Stimulated activated CD4-positive, alpha-beta T cell treated with anti-CD3 and anti-CD28 coated beads, Interleukin-4, amount 100 ng/mL, for 48 hours (primary cell): ENCODE results near the gene TBC1D23.
A peak's percentile ranks its signal among the peaks of the same experiment; 100 is the strongest.
"Not testable (repeated sequence)": the region's sequence is repeated elsewhere in the genome, so short reads cannot be mapped to it uniquely, and the experiment has no call there.

ENCODE experiments used
- DNase-seq, 2 donors: peaks; one replicate each; pipeline ENCODE4 v3.0.0-alpha.2; 2020; ENCODE audit warnings: low read depth in 2 of 2

TBC1D23 gene

DNA sequence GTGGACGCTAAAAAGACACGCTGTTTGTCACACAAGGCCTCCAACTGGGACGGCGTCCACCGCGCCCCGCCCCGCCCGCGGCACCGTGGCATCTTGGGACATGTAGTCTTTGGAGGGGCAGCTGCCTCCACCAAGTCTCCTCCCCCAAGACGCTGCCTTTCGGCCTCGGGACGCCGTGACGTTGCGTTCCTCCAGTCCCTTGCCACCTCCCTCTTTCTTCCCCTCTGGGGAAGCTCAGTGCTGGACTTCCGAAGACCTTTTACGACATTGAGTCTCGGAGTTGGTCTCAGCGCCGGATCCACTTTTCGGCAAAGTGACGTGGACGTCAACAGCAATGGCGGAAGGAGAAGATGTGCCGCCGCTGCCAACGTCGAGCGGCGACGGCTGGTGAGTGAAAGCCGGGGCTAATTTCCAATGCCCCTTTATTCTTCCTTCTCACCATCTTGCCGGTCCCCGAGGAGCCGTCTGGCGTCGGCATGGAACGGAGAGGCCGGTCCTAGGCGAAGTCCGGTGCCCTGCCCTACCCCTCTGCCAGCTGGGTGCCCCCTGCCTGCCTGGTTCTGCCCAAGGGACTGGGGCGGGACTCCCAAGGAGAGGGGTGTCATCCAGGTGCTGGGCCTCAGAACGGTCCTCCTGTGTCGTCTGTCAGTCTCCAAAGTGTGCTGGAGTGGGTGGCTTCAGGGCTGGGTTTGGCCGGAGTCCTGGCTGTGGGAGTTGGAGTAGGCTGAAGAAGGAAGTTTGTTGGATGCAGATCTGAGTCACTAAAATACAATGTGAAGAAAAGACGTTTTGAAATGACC is at the start of gene TBC1D23:
Gene TBC1D23 (plus strand): TSS at position 308 of the 800 bp plus-strand sequence. CDS start 27 bp downstream, at position 335.
- DNase-seq, result peak; percentile 90 to 97

DNA sequence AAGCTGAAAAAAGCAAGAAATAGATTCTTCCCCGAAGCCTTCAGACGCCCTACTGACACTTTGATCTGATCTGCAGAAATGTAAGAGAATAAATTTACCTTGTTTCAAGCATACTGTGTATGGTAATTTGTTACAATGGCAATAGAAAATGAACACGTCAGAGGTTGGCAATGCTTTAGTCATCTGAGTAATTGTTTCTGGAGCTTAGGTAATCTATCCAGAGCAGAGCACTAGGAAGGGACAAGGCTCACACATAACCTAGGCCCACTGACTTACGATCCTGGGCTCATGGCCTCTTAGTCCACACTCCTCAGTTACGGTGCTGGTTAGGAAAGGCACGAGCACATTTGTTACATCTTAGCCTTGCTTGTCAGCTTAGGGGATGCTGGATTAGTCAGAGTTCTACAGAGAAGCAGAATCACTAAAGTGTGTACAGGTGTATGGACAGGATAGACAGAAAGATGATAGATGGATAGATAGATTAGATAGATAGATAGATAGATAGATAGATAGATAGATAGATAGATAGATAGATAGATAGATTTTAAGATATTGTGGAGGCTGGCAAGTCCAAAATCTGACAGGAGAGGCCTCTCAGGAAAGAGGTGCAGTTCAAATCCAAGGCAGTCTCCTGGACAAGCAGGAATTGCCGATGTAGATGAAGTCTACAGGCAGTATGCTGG is 46.8 kb upstream of the TBC1D23 start:
- DNase-seq, result no peak

DNA sequence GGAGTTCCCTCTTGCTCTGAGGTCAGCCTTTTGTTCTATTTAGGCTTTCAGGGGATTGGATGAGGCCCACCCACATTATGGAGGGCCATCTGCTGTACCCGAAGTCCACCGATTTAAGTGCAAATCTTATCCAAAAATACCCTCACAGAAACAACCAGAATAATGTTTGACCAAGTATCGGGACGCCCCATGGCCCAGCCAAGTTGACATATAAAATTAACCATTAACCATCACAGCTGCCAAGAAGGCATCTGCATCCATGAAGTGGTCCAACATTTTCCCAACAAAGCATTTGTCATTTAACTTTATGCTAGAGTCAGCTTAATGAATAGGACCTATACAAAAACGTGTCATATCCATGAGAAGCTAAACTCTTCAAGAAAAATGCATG is 46.2 kb upstream of the TBC1D23 start:
- no peak for DNase-seq

DNA sequence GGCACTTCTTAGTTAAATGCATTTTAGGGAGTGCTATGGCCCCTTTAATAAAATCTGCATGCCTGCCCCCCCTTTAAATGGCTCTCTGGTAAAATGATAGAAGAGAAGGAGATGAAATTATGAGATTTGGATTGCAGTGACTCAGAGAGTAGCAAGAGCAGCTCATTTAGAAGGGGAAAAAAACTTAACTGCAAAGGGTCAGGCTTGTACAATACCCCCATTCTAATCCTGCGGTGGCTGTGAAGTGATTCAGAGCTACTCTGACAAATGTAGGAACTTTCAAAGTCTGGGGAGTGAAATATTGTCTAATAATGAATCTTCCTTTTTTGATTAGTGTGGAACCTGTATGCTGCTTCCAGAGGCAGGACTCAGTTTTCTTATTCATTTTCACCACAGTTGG is 44.1 kb upstream of the TBC1D23 start:
- no peak for DNase-seq

DNA sequence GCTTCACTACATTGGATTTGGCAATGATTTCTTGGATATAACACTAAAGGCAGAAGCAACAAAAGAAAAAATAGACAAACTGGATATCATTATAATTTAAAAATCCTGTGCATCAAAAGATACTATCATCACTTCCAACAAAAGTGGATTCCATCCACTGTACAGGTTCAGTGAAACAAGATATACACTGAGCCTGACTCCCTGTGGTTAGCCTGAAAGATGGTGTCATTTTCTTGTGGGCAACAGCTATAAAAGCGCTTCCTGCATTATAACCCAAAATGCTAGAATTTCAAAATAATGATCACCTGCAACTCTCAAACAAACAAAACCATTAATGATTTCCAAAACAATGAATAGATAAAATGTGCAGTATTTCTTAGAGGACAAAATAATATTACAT is 39.6 kb upstream of the TBC1D23 start:
- DNase-seq, result no peak

DNA sequence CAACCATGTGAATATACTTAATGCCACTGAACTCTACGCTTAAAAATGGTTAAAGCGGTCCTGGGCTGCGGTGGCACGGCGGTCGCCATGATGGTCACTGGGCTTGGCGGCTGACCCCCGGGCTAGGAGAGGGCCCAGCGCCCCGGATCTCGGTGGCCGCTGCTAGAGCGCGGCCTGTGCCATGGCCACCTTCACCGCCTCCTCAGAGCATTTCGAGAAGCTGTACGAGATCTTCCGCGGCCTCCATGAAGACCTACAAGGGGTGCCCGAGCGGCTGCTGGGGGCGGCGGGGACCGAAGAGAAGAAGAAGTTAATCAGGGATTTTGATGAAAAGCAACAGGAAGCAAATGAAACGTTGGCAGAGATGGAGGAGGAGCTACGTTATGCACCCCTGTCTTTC is 35.6 kb upstream of the TBC1D23 start:
- DNase-seq, result no peak

DNA sequence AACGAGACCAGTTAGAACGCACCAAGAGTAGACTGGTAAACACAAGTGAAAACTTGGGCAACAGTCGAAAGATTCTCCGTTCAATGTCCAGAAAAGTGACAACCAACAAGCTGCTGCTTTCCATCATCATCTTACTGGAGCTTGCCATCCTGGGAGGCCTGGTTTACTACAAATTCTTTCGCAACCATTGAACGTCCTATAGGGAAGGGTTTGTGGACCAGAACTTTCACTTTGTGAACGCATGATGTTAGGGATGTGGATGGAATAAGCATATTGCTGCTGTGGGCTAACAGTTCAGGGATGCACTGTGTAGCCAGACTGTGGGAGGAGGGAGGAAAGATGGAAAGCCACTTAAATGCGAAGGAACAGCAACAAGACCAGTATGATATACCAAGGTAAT is 34.9 kb upstream of the TBC1D23 start:
- no peak for DNase-seq

DNA sequence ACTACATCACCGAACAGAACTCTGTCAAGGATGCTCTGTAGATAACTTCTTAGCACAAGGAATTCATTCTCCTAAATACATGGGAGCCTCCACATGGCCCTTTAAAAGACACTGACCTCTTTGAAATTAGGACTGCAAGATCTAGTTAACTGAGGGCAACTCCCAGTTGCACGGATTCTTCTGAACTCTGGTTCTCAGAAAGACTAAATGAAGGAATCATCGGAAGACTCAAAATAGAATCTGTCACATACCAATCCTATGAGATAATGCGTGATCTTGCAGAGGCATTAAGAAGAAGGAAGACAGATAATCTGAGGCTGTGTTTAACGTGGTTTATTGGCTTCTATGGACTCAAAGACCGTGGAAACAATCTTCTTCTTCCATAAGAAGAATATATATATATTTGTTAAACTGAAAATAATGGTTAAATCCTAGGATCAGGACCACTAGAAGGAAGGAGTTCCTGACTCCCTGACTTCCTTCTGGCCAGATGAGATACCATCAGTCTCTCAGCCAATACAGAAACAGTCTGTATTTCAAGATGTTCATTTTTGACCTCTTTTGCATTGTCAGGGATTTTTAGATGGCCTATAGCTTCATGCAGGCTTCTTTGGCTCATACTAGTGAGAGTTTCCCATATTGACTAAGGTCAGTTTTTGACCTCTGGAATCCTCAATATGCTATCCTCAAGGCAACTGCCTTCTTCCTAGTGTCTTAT is 33.9 kb upstream of the TBC1D23 start:
- no peak for DNase-seq

DNA sequence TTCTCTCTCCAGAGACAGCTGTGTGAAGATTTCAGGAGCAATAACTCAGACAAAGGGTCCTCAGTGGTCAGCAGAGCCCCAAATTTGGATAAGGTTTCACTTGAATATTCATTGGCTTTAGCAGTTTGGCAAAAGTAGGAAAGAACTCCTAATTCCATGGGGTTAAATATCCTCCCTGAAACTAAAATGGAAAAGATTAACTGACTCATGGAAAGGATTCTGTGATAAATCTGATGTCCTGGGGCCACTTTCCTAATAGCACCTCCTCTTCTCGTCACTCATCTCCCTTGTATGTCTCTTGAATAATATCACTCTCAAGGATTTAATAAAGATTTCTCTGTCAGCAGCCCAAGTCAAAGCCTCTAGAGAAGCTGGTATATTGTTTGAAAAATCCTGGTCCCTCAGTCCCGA is 33.3 kb upstream of the TBC1D23 start:
- no peak for DNase-seq

DNA sequence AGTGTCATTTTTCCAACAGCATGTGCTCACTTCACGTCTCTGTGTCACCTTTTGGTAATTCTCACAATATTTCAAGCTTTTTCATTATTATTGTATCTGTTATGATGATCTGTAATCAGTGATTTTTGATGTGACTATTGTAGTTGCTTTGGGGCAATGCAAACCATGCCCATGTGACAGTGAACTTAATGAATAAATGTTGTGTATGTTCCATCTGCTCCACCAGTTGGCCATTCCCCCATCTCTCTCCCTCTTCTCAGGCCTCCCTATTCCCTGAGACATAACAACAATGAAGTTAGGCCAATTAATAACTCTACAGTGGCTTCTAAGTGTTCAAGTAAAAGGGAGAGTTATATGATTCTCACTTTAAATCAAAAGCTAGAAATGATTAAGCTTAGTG is 32.5 kb upstream of the TBC1D23 start:
- no peak for DNase-seq

DNA sequence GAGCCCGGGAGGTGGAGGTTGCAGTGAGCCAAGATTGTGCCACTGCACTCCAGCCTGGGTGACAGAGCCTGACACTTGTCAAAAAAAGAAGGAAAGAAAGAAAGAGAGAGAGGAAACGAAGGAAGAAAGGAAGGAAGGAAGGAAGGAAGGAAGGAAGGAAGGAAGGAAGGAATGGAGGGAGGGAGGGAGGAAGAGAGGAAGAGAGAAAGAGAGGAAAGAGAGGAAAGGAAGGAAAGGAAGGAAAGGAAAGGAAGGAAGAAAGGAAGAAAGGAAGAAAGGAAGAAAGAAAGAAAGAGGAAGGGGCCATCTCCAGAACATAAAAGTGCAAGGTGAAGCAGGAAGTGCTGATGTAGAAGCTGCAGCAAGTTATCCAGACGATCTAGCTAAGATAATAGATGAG is 31.6 kb upstream of the TBC1D23 start:
- not testable (repeated sequence) for DNase-seq

DNA sequence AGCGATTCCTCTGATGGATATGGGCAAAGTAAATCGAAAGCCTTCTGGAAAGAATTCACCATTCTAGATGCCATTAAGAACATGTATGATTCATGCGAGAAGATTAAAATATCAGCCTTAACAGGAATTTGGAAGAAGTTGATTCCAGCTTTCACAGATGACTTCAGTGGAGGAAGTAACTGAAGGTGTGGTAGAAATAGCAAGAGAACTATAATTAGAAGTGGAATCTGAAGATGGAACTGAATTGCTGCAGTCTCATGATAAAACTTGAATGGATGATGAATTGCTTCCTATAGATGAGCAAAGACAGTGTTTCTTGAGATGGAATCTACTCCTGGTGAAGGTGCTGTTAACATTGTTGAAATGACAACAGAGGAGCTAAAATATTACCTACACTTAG is 30.1 kb upstream of the TBC1D23 start:
- DNase-seq, result no peak

DNA sequence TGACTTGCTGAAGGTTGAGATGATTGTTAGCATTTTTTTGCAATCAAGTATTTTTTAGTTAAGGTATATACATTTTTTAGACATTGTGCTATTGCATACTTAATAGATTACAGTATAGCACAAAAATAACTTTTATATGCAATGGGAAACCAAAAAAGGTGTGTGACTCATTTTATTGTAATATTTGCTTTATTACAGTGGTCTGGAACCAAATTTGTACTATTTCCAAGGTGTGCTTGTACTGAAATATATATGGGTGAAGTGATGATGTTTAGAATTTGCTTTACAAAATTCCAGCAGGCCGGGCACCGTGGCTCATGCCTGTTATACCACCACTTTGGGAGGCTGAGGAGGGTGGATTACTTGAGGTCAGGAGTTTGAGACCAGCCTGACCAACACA is 29.1 kb upstream of the TBC1D23 start:
- DNase-seq, result no peak

DNA sequence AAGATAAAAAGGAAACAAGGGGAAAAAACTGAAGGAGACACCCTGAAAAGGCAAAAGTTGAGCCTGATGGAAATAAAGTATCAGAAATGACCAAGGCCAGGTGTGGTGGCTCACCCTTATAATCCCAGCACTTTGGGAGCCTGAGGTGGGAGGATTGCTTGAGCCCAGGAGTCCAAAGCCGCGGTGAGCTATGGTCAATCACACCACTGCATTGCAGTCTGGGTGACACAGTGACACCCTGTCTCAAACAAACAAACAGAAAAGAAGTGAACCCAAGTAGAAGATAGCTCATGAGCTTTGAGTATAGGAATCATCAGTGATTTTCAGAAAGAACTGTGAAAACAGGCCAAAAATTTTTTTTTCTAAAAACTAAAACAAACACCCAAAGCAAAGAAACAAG is 26.4 kb upstream of the TBC1D23 start:
- no peak for DNase-seq

DNA sequence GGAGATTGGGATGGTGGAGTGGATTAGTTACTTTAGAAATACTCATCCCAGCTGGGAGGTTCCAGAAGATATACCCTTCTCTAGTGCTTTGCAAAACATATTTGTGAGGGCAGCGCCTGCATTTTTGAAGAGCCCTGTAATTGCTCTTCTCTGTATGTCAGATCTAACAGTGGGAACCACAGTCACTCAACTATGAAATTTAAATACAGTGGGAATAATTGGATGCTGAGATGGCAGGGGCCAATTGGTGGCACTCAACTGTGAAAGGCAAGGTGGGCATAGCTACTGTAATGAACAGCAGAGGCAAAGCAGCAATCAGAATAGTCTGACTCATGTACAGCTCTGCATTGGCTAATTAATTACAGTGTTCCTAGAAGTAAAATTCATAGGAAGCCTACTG is 22.2 kb upstream of the TBC1D23 start:
- no peak for DNase-seq

DNA sequence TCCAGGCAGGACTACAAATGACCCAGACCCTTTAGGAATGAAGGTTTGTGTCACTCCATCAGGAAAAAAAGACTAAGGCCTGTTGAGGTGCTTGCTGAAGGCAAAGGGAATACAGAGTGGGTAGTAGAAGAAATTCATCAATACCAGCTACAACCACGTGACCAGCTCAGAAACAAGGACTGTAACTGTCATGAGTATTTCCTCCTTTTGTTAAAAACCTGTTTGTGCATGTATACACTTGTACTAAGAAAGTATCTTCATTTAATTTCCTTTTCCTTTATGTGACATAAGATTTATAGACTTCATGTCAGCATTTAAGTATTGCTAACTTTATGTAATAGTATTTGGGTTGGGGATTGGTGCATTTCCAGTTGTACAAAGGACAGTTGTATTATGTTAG is 18.3 kb upstream of the TBC1D23 start:
- not testable (repeated sequence) for DNase-seq

DNA sequence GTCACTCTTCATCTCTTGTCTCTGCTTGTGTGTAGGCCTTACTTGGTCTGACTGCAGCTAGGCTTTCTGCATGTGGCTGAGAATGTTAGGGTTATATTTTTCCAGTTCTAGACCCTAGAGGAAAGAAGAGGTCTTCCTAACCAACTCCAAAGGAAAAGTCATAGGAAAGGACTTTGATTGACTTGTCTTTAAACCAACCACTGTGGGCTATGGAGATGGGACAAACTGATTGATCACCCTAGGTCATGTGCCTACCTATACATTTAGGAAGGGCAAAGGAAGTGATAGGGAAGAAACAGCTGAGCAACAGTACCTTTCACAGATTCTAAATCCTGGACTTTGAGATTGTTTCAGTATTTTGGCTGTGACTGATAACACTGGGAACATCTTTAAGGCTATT is 16.5 kb upstream of the TBC1D23 start:
- no peak for DNase-seq

DNA sequence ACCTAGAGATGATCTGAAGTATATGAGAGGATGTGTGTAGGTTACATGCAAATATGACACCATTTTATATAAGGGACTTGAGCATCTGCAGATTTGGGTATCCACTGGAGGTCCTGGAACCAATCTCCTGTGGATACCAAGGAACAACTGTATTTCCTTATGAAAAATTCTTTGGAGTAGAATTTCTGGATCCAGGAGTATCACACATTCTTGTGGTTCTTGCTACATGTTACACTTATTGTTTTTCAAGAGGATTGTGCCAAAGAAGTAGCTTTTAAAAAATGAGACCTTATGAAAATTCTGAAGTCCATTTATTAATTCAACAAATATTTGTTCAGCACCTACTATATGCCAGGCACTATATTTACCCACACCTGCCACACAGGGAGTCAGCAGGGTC is 15.7 kb upstream of the TBC1D23 start:
- DNase-seq, result no peak

DNA sequence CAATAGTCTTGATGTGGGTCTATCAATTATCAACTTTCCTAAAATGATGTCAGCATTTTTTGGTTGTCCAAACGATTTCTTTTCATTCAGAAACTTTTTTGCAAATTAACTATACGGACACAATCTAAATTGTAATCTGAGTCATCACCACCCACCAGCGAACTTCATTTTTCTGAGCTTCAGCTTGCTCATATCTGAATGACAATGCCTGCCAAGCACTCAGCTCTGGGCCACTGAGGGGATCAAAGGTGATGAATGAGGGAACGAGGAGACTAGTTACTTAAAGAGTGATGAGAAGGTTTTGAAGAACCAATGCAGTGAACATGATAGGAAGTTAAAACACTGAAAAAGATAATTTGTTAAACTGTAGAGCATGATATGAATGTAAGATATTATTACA is 14.9 kb upstream of the TBC1D23 start:
- DNase-seq, result no peak

DNA sequence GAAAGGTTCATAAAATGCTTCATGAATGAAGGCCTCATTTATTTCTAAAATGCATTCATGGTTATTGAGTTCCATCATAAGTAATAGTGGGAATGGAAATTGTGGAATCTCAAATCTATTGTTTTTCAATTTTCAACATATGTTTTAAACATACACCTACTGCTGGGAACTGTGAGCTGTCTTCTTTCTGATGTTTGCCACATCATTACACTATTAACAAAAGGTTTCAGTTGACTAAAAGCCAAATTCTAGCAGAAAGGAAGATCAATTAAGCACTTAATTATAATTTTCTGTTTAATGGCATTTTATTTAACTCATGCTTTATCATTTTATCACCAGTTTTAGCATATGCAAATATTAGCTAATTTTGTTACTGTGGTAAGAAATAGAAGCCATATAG is 13.8 kb upstream of the TBC1D23 start:
- no peak for DNase-seq

DNA sequence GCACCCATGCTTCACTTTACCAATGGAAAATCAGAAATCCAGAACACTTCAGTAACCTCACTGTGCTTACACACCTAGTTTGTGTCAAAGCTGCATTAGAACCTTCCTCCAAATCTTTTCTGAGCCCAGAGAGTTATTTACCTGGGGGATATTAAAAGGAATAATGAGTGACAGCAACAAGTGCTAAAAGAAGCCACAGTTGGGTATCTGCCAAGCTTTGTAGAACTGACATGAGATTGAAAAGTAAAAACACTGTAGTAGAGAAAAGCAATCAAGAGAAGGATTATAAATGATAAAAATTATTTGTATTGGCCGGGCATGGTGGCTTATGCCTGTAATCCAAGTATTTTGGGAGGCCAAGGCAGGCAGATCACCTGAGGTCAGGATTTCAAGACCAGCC is 8.8 kb upstream of the TBC1D23 start:
- DNase-seq, result no peak

DNA sequence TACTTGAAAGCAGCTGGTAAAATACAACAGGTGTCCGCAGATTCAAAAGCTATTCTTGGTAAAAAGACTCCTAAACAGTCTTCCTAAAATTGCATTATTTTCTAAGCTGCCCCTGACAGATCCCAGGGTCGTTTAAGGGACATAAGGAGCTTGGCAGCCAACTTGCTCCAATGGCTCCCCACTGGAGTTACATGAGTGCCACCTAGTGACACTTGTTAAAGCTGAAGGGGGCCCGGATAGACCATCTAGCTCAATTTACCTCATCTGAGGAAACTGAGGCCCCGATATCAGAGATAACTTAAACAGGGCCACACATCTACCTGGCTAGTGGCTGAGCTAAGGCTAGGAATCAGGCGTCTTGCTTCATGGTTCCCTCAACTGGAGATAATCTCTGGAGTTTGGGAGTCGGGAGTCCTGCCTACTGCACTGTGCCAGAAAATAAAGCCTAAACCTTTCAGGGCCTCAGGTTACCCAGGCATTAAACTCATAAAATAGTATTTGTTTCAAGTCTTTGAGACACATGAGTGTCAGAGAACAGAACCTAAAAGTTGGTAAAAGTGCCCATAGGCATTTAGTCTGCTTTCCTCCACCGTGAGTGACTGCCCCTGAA is 6.5 kb upstream of the TBC1D23 start:
- DNase-seq, result peak in 1 of 2 donors; percentile 17
